Measurements from ENCODE around the gene TUBB3. TPM values are rescaled to one million over a fixed set of nuclear protein-coding genes. Genes with fewer than 3 reads are reported as not detected.
"Not testable (repeated sequence)": the region's sequence is repeated elsewhere in the genome, so short reads cannot be mapped to it uniquely, and the experiment has no call there.

Gene TUBB3
- total RNA-seq, 2 donors from 2014 or later = 3.3 to 4.2 TPM

- ATAC-seq = no peak
- intact Hi-C loops (cut with DNase I, micrococcal nuclease) = no loop called here
- no peak for DNase-seq
Observed at GRCh38 chr16:89913408-89914387, 9.4 kb upstream of the TUBB3 start.

- intact Hi-C loops (cut with DNase I, micrococcal nuclease); DNase-seq; ATAC-seq: not testable (repeated sequence)
Observed at GRCh38 chr16:89914642-89915285, 8.4 kb upstream of the TUBB3 start.

GRCh38 chr16:89915303-89916232 lies 7.6 kb upstream of the TUBB3 start:
- no peak for DNase-seq
- intact Hi-C loops (cut with DNase I, micrococcal nuclease) = no loop called here
- no peak for ATAC-seq

GRCh38 chr16:89917773-89918452 lies 5.2 kb upstream of the TUBB3 start:
- DNase-seq (peak; percentile 87 to 92), ATAC-seq (peak; percentile 90)
- intact Hi-C loops (cut with DNase I, micrococcal nuclease) = no loop called here

- intact Hi-C loops (cut with DNase I, micrococcal nuclease) = no loop called here
- ATAC-seq (no peak), DNase-seq (no peak)
Observed at GRCh38 chr16:89918453-89919347, 4.4 kb upstream of the TUBB3 start, which contains the start of gene MC1R. Gene MC1R, plus strand, starts transcription at chr16:89918862. Its CDS starts 397 bp downstream, at chr16:89919259.

- DNase-seq (no peak), ATAC-seq (no peak)
- intact Hi-C loops (cut with DNase I, micrococcal nuclease) = no loop called here
Observed at GRCh38 chr16:89919535-89920406, 3.4 kb upstream of the TUBB3 start.

GRCh38 chr16:89920723-89921122 lies 2.4 kb upstream of the TUBB3 start:
- intact Hi-C loops (cut with DNase I, micrococcal nuclease) = no loop called here
- ATAC-seq (no peak), DNase-seq (no peak)

GRCh38 chr16:89921131-89921701 lies 1.9 kb upstream of the TUBB3 start:
- ATAC-seq = no peak
- intact Hi-C loops (cut with DNase I, micrococcal nuclease) = no loop called here
- no peak for DNase-seq

- peak in 1 of 2 donors; percentile 57 for DNase-seq
- no peak for ATAC-seq
- intact Hi-C loops (cut with DNase I, micrococcal nuclease) = no loop called here
Observed at GRCh38 chr16:89921702-89922476, 1.3 kb upstream of the TUBB3 start.

- DNase-seq = peak; percentile 63 to 78
- intact Hi-C loops (cut with DNase I, micrococcal nuclease) = no loop called here
- ATAC-seq = no peak
Observed at GRCh38 chr16:89922477-89922883, 662 bp upstream of the TUBB3 start.

GRCh38 chr16:89923640-89924296 lies 626 bp downstream of the TUBB3 start:
- ATAC-seq = no peak
- intact Hi-C loops (cut with DNase I, micrococcal nuclease) = no loop called here
- no peak for DNase-seq

- DNase-seq (no peak), ATAC-seq (no peak)
- intact Hi-C loops (cut with DNase I, micrococcal nuclease) = no loop called here
Observed at GRCh38 chr16:89924297-89924924, 1.3 kb downstream of the TUBB3 start.

GRCh38 chr16:89924925-89925307 lies 1.8 kb downstream of the TUBB3 start:
- DNase-seq = no peak
- intact Hi-C loops (cut with DNase I, micrococcal nuclease) = no loop called here
- ATAC-seq = no peak

- ATAC-seq = no peak
- no peak for DNase-seq
- intact Hi-C loops (cut with DNase I, micrococcal nuclease) = no loop called here
Observed at GRCh38 chr16:89925596-89926079, 2.5 kb downstream of the TUBB3 start.
